ENCODE measurements around the gene TLE1.

Gene TLE1

GRCh38 chr9:81548911-81549310 is 140.4 kb downstream of the TLE1 start:
- TF ChIP-seq CTCF (IDR thresholded peaks at IDR 0.05; ENCODE audit: insufficient read depth, low read depth, low read length, missing control alignments): no peak
- no peak for DNase-seq (ENCODE audit: low read depth)
- H3K4me3 ChIP-seq (ENCODE audit: low read depth, low read length): no peak overlapping the region

- no peak overlapping the region for H3K4me3 ChIP-seq (ENCODE audit: low read depth, low read length)
- DNase-seq (ENCODE audit: low read depth): no peak
- no peak for TF ChIP-seq CTCF (IDR thresholded peaks at IDR 0.05; ENCODE audit: insufficient read depth, low read depth, low read length, missing control alignments)
Measured at GRCh38 chr9:81546489-81546888, 142.9 kb downstream of the TLE1 start.

- no peak for TF ChIP-seq CTCF (IDR thresholded peaks at IDR 0.05; ENCODE audit: insufficient read depth, low read depth, low read length, missing control alignments)
- H3K4me3 ChIP-seq (ENCODE audit: low read depth, low read length): no peak overlapping the region
- no peak for DNase-seq (ENCODE audit: low read depth)
Measured at GRCh38 chr9:81543695-81544094, 145.7 kb downstream of the TLE1 start.

- H3K4me3 ChIP-seq (ENCODE audit: low read depth, low read length): no peak overlapping the region
- no peak for DNase-seq (ENCODE audit: low read depth)
- no peak for TF ChIP-seq CTCF (IDR thresholded peaks at IDR 0.05; ENCODE audit: insufficient read depth, low read depth, low read length, missing control alignments)
Measured at GRCh38 chr9:81542118-81542889, 147.0 kb downstream of the TLE1 start.

- TF ChIP-seq CTCF (IDR thresholded peaks at IDR 0.05; ENCODE audit: insufficient read depth, low read depth, low read length, missing control alignments): no peak
- no peak for DNase-seq (ENCODE audit: low read depth)
- H3K4me3 ChIP-seq (ENCODE audit: low read depth, low read length): no peak overlapping the region
Measured at GRCh38 chr9:81540142-81540710, 149.1 kb downstream of the TLE1 start.

GRCh38 chr9:81539317-81539716 is 150.0 kb downstream of the TLE1 start:
- no peak overlapping the region for H3K4me3 ChIP-seq (ENCODE audit: low read depth, low read length)
- DNase-seq (ENCODE audit: low read depth): no peak
- TF ChIP-seq CTCF (IDR thresholded peaks at IDR 0.05; ENCODE audit: insufficient read depth, low read depth, low read length, missing control alignments): no peak

Measured in GM12865 (cell line).